ENCODE results near the gene AGER.
"Not testable (repeated sequence)": the region's sequence is repeated elsewhere in the genome, so short reads cannot be mapped to it uniquely, and the experiment has no call there.

Gene AGER

DNA sequence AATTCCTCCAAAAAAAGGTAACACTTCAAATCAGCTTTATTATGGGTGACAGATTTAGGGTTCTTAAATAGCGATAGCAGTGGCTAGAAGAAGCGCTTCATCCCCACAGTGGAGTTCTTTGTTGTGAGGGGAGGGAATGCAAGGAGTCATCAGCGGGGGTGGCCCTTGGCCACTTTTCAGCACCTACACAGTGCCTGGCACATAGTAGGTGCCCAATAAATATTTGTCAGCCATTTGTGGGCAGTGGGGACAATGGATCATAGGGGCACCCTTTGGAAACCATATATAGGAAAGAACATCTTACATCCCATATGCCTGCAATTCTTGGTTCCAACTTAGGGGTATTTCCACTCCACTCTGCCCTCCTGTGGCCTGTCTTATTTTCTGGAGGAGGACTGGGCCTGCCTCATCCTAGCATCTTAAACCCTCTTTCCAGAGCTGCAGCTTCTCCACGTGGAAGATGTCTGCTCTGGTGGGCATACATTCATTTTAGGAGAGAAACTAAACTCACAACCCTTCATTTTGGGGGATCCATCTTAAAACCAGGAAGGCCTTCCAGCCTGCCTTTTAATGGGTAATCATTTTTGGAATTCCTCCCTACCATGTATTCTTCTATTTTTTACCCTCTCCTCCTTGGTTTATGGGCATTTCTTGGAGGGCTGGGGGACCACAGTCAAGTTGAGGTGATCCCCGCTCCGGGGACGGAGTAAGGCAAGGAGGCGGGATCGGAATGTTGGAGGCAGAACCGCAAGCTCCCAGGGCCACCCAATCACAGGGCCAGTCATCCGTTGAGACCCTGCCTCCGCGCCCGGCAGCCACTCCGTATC lies 11.0 kb upstream of the AGER start:
- H3F3A ChIP-seq (ENCODE audit: low read depth): no peaks in the 10 kb centered on the region

DNA sequence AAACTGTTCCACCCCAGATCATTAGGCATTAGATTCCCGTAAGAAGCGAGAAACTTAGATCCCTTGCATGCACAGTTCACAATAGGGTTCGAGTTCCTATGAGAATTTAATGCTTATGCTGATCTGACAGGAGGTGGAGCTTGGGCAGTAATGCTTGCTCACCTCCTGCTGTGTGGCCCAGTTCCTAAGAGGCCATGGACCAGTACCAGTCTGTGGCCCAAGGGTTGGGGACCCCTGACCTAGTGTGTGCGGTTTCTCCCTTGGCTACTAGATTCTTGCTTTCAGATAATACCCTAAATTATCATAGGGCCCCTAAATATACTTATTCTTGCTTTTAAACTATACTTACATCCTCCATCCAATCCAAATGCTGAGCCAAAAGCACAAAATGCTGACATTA lies 10.3 kb upstream of the AGER start:
- H4K20me1 ChIP-seq (ENCODE audit: insufficient read depth, low read length, poor library complexity, severe bottlenecking): no peaks in the 10 kb centered on the region
- no peaks in the 10 kb centered on the region for H3K9me2 ChIP-seq (replicated peaks; ENCODE audit: low read depth, low read length)
- peak overlapping the region; percentile 91 for H3K4me3 ChIP-seq (ENCODE audit: low read length, poor library complexity, severe bottlenecking)
- no peak overlapping the region for H2AFZ ChIP-seq (ENCODE audit: low read length)
- no peaks in the 10 kb centered on the region for H3F3A ChIP-seq (ENCODE audit: low read depth)
- no peaks in the 10 kb centered on the region for H3K9me3 ChIP-seq (ENCODE audit: insufficient read depth, low read depth, low read length)
- H3K4me2 ChIP-seq (ENCODE audit: low read depth, low read length, poor library complexity, severe bottlenecking): peak overlapping the region; percentile 99
- no peaks in the 10 kb centered on the region for H3K27me3 ChIP-seq (ENCODE audit: insufficient read depth, low read length, poor library complexity, severe bottlenecking)
- peaks cover 64% of the 10 kb centered on the region for H3K79me2 ChIP-seq (ENCODE audit: insufficient read depth, low read length)
- H3K4me1 ChIP-seq (ENCODE audit: insufficient read depth, low read length, poor library complexity, severe bottlenecking): peaks cover 53% of the 10 kb centered on the region
- no peak for TF ChIP-seq EZH2phosphoT487 (IDR thresholded peaks at IDR 0.05; ENCODE audit: borderline replicate concordance)
- TF ChIP-seq, protein P1, sequence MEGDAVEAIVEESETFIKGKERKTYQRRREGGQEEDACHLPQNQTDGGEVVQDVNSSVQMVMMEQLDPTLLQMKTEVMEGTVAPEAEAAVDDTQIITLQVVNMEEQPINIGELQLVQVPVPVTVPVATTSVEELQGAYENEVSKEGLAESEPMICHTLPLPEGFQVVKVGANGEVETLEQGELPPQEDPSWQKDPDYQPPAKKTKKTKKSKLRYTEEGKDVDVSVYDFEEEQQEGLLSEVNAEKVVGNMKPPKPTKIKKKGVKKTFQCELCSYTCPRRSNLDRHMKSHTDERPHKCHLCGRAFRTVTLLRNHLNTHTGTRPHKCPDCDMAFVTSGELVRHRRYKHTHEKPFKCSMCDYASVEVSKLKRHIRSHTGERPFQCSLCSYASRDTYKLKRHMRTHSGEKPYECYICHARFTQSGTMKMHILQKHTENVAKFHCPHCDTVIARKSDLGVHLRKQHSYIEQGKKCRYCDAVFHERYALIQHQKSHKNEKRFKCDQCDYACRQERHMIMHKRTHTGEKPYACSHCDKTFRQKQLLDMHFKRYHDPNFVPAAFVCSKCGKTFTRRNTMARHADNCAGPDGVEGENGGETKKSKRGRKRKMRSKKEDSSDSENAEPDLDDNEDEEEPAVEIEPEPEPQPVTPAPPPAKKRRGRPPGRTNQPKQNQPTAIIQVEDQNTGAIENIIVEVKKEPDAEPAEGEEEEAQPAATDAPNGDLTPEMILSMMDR (conservative IDR thresholded peaks at IDR 0.05; ENCODE audit: low read length): no peak
- H3K36me3 ChIP-seq (ENCODE audit: insufficient read depth, low read length): no peaks in the 10 kb centered on the region
- peak overlapping the region; percentile 96 for H3K9ac ChIP-seq (ENCODE audit: low read depth, low read length, poor library complexity, severe bottlenecking)

More for the DNA sequence above, 11.0 kb upstream of the AGER start:
- H3K9me3 ChIP-seq (ENCODE audit: insufficient read depth, low read depth, low read length): no peaks in the 10 kb centered on the region
- H3K27me3 ChIP-seq (ENCODE audit: insufficient read depth, low read length, poor library complexity, severe bottlenecking): no peaks in the 10 kb centered on the region
- peak overlapping the region; percentile 35; the same call in 1 of the 2 replicates for H2AFZ ChIP-seq (ENCODE audit: low read length)
- peaks cover 52% of the 10 kb centered on the region for H3K4me1 ChIP-seq (ENCODE audit: insufficient read depth, low read length, poor library complexity, severe bottlenecking)
- no peak for TF ChIP-seq EZH2phosphoT487 (IDR thresholded peaks at IDR 0.05; ENCODE audit: borderline replicate concordance)
- TF ChIP-seq, protein P1 (conservative IDR thresholded peaks at IDR 0.05; ENCODE audit: low read length): peak; percentile 82
- H3K9me2 ChIP-seq (replicated peaks; ENCODE audit: low read depth, low read length): no peaks in the 10 kb centered on the region
- H3K36me3 ChIP-seq (ENCODE audit: insufficient read depth, low read length): no peaks in the 10 kb centered on the region
- H3K79me2 ChIP-seq (ENCODE audit: insufficient read depth, low read length): peaks cover 58% of the 10 kb centered on the region
- H4K20me1 ChIP-seq (ENCODE audit: insufficient read depth, low read length, poor library complexity, severe bottlenecking): no peaks in the 10 kb centered on the region
- H3K4me2 ChIP-seq (ENCODE audit: low read depth, low read length, poor library complexity, severe bottlenecking): peak overlapping the region; percentile 99
- peak overlapping the region; percentile 91 for H3K4me3 ChIP-seq (ENCODE audit: low read length, poor library complexity, severe bottlenecking)
- peak overlapping the region; percentile 96 for H3K9ac ChIP-seq (ENCODE audit: low read depth, low read length, poor library complexity, severe bottlenecking)

DNA sequence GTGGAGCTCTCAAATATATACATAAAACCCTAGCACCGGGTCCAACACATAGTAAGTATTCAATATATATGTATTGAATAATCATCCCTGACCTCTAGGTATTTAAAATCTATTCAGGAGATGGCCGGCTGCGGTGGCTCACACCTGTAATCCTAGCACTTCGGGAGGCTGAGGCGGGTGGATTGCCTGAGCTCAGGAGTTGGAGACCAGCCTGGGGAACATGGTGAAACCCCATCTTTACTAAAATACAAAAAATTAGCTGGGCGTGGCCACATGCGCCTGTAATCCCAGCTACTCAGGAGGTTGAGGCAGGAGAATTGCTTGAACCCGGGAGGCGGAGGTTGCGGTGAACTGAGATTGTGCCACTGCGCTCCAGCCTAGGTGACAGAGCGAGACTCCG lies 9.0 kb upstream of the AGER start:
- H3K4me1 ChIP-seq (ENCODE audit: insufficient read depth, low read length, poor library complexity, severe bottlenecking): peaks cover 62% of the 10 kb centered on the region
- H3K4me2 ChIP-seq (ENCODE audit: low read depth, low read length, poor library complexity, severe bottlenecking): peak overlapping the region; percentile 99
- H3K4me3 ChIP-seq (ENCODE audit: low read length, poor library complexity, severe bottlenecking): peak overlapping the region; percentile 91
- H2AFZ ChIP-seq (ENCODE audit: low read length): peak overlapping the region; percentile 60; the same call in 1 of the 2 replicates
- H3K9me3 ChIP-seq (ENCODE audit: insufficient read depth, low read depth, low read length); H3K9me2 ChIP-seq (replicated peaks; ENCODE audit: low read depth, low read length); H4K20me1 ChIP-seq (ENCODE audit: insufficient read depth, low read length, poor library complexity, severe bottlenecking); H3K36me3 ChIP-seq (ENCODE audit: insufficient read depth, low read length); H3K27me3 ChIP-seq (ENCODE audit: insufficient read depth, low read length, poor library complexity, severe bottlenecking); H3F3A ChIP-seq (ENCODE audit: low read depth): not testable (repeated sequence)
- peak overlapping the region; percentile 96 for H3K9ac ChIP-seq (ENCODE audit: low read depth, low read length, poor library complexity, severe bottlenecking)
- peaks cover 76% of the 10 kb centered on the region for H3K79me2 ChIP-seq (ENCODE audit: insufficient read depth, low read length)

Measured in Loucy (cell line).